Endothelial cell of umbilical vein (primary cell): Measurements from ENCODE around the gene C10orf143.

ENCODE experiments used
- CTCF ChIP-seq, 2 donors: IDR thresholded peaks; 1 replicate in 1 of 2; 2 replicates in 1 of 2; pipeline ENCODE4 v1.5.1; 2011; ENCODE audit warnings: low read length in 2 of 2, mild to moderate bottlenecking in 2 of 2, moderate library complexity in 2 of 2, control low read depth in 1 of 2, inconsistent platforms in 1 of 2, low read depth in 1 of 2; ENCODE audit not compliant: insufficient read depth in 1 of 2; ENCODE audit errors: extremely low read depth in 1 of 2
- EZH2 ChIP-seq: IDR thresholded peaks from 2 replicates; pipeline ENCODE4 v1.6.1; 2012; ENCODE audit warnings: borderline replicate concordance, low read depth, mild to moderate bottlenecking, moderate library complexity, low read length, inconsistent platforms; ENCODE audit not compliant: severe bottlenecking
- FOS ChIP-seq: IDR thresholded peaks from 2 replicates; pipeline ENCODE4 v1.6.1; 2011; ENCODE audit warnings: mild to moderate bottlenecking, low read length, moderate library complexity, borderline replicate concordance; ENCODE audit not compliant: insufficient read depth
- GATA2 ChIP-seq: IDR thresholded peaks from 2 replicates; pipeline ENCODE4 v1.7.0; 2011; ENCODE audit warnings: low read depth, mild to moderate bottlenecking, moderate library complexity, mixed read lengths, low read length; ENCODE audit not compliant: insufficient read length, insufficient read depth
- JUN ChIP-seq: IDR thresholded peaks from 2 replicates; pipeline ENCODE4 v1.6.1; 2011; ENCODE audit warnings: borderline replicate concordance, low read depth; ENCODE audit not compliant: insufficient read length, insufficient read depth
- MAX ChIP-seq: IDR thresholded peaks from 2 replicates; pipeline ENCODE4 v1.6.1; 2011; ENCODE audit not compliant: insufficient read depth, insufficient read length
- MYC ChIP-seq: IDR thresholded peaks from one replicate; pipeline ENCODE4 v1.6.1; 2011; ENCODE audit warnings: mild to moderate bottlenecking, low read depth, low read length
- POLR2A ChIP-seq: IDR thresholded peaks from 2 replicates; pipeline ENCODE4 v1.6.1; 2012; ENCODE audit warnings: low read depth, mild to moderate bottlenecking, control low read depth, low read length
- POLR2AphosphoS5 ChIP-seq: IDR thresholded peaks from 2 replicates; pipeline ENCODE4 v1.6.1; 2012; ENCODE audit warnings: low read depth, mild to moderate bottlenecking, control low read depth, low read length, moderate library complexity; ENCODE audit not compliant: insufficient read depth

GRCh38 chr10:130022086-130022485 is 88.5 kb downstream of the C10orf143 start:
- TF ChIP-seq CTCF (IDR thresholded peaks at IDR 0.05; ENCODE audit: extremely low read depth in 1 of 2, insufficient read depth in 1 of 2, low read depth in 1 of 2, low read length in 2 of 2), result no peak
- no peak for TF ChIP-seq POLR2A
- no peak for TF ChIP-seq EZH2
- TF ChIP-seq POLR2AphosphoS5, result no peak
- TF ChIP-seq MYC, result no peak
- no peak for TF ChIP-seq JUN
- no peak for TF ChIP-seq GATA2
- no peak for TF ChIP-seq MAX
- no peak for TF ChIP-seq FOS
